ENCODE data around the gene FKBP11.

The FKBP11 gene

GRCh38 chr12:48929551-48929950 is 4.3 kb upstream of the FKBP11 start:
- H4K8ac ChIP-seq (ENCODE audit: low read depth, low read length): no peak overlapping the region
- no peak overlapping the region for H2BK15ac ChIP-seq (replicated peaks; ENCODE audit: low read depth)

GRCh38 chr12:48927261-48927660 is 2.0 kb upstream of the FKBP11 start:
- Histone ChIP-seq H2BK15ac (replicated peaks; ENCODE audit: low read depth) (no peak overlapping the region), H3K27ac (ENCODE audit: low read depth, low read length) (no peak overlapping the region), H3K79me2 (ENCODE audit: control insufficient read depth, insufficient read depth, low read length) (peaks cover 4% of the 10 kb centered on the region), H3K4me1 (ENCODE audit: control insufficient read depth, low read depth, low read length) (peaks cover 3% of the 10 kb centered on the region), H2BK5ac (ENCODE audit: low read length) (no peak overlapping the region), H4K8ac (ENCODE audit: low read depth, low read length) (no peak overlapping the region), H3K56ac (ENCODE audit: low read length) (no peak overlapping the region), H3K27me3 (ENCODE audit: insufficient read depth, low read length, poor library complexity) (no peaks in the 10 kb centered on the region), H2AK5ac (ENCODE audit: low read length) (no peak overlapping the region), H3K23ac (ENCODE audit: low read length) (no peak overlapping the region), H4K5ac (ENCODE audit: low read length) (no peak overlapping the region), H3K9ac (ENCODE audit: low read length) (no peak overlapping the region), H2BK120ac (ENCODE audit: low read depth, low read length) (no peak overlapping the region), H3K4me2 (ENCODE audit: low read length) (no peak overlapping the region), H3K18ac (ENCODE audit: low read length) (no peak overlapping the region), H3K4me3 (ENCODE audit: low read length) (no peak overlapping the region), H3K79me1 (ENCODE audit: low read length) (peaks cover 3% of the 10 kb centered on the region), H3K4ac (ENCODE audit: low read depth, low read length) (no peak overlapping the region), H3K36me3 (ENCODE audit: control insufficient read depth, insufficient read depth, low read length) (peaks cover 8% of the 10 kb centered on the region)
- DNase-seq: no peak
- WGBS (ENCODE audit: extremely low coverage, insufficient coverage, low lambda C conversion rate): no CpG with 5 or more reads among the region's 2 CpGs

More at GRCh38 chr12:48929551-48929950, 4.3 kb upstream of the FKBP11 start:
- H3K4me2 ChIP-seq (ENCODE audit: low read length): no peak overlapping the region
- no peak overlapping the region for H3K9ac ChIP-seq (ENCODE audit: low read length)
- no CpG with 5 or more reads among the region's 1 CpG for WGBS (ENCODE audit: extremely low coverage, insufficient coverage, low lambda C conversion rate)
- H3K4ac ChIP-seq (ENCODE audit: low read depth, low read length): no peak overlapping the region
- H3K27me3 ChIP-seq (ENCODE audit: insufficient read depth, low read length, poor library complexity): no peaks in the 10 kb centered on the region
- H3K27ac ChIP-seq (ENCODE audit: low read depth, low read length): no peak overlapping the region
- no peak overlapping the region for H2BK5ac ChIP-seq (ENCODE audit: low read length)
- H3K56ac ChIP-seq (ENCODE audit: low read length): no peak overlapping the region
- no peak overlapping the region for H3K23ac ChIP-seq (ENCODE audit: low read length)
- no peak overlapping the region for H4K5ac ChIP-seq (ENCODE audit: low read length)
- no peak overlapping the region for H3K4me3 ChIP-seq (ENCODE audit: low read length)
- no peak overlapping the region for H3K18ac ChIP-seq (ENCODE audit: low read length)
- no peaks in the 10 kb centered on the region for H3K79me2 ChIP-seq (ENCODE audit: control insufficient read depth, insufficient read depth, low read length)
- peaks cover 15% of the 10 kb centered on the region for H3K36me3 ChIP-seq (ENCODE audit: control insufficient read depth, insufficient read depth, low read length)
- DNase-seq: no peak
- no peak overlapping the region for H2BK120ac ChIP-seq (ENCODE audit: low read depth, low read length)
- H2AK5ac ChIP-seq (ENCODE audit: low read length): no peak overlapping the region
- no peaks in the 10 kb centered on the region for H3K79me1 ChIP-seq (ENCODE audit: low read length)
- H3K4me1 ChIP-seq (ENCODE audit: control insufficient read depth, low read depth, low read length): no peaks in the 10 kb centered on the region

DNA sequence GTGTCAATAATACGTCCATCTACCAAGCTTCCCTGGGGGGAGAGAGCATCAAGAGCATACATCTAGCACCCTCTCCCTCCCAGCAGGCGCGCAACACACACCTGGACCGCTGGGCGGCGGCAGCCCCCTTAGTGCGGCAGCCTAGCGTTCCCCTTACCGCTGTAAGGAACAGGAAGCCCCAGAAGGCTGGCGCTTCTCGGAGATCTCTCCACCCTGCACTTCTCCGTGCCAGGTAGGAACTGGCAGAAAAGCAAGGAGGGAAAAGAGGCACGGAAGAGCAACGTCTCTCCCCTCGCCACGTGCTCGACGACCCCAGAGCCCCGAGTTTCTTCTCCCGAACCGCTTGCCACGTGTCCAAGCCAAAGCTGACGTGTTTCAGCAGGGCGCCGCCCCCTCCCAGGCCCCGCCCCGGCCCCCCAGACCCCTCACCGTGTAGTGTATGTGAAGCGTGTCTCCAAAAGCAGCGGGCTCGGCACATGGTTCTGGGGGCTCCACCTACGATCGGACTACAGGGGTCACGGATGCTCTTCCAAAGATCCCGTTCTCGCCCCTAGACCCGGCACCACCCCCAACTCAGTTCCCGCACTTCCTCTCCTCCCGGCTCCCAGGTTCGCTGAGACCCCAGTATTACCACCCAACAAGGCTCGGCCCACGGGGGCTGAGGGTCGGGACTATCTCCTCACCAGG is 532 bp downstream of the FKBP11 start:
- Histone ChIP-seq H3K56ac (ENCODE audit: low read length) (peak overlapping the region; percentile 94), H3K4ac (ENCODE audit: low read depth, low read length) (peak overlapping the region; percentile 57), H3K27ac (ENCODE audit: low read depth, low read length) (no peak overlapping the region), H2BK5ac (ENCODE audit: low read length) (no peak overlapping the region), H3K79me2 (ENCODE audit: control insufficient read depth, insufficient read depth, low read length) (peaks cover 4% of the 10 kb centered on the region), H3K4me2 (ENCODE audit: low read length) (peak overlapping the region; percentile 87), H4K5ac (ENCODE audit: low read length) (no peak overlapping the region), H2BK120ac (ENCODE audit: low read depth, low read length) (no peak overlapping the region), H2BK15ac (replicated peaks; ENCODE audit: low read depth) (no peak overlapping the region), H3K23ac (ENCODE audit: low read length) (no peak overlapping the region), H3K79me1 (ENCODE audit: low read length) (peaks cover 3% of the 10 kb centered on the region), H4K8ac (ENCODE audit: low read depth, low read length) (no peak overlapping the region), H3K9ac (ENCODE audit: low read length) (peak overlapping the region; percentile 95), H3K27me3 (ENCODE audit: insufficient read depth, low read length, poor library complexity) (no peaks in the 10 kb centered on the region), H3K18ac (ENCODE audit: low read length) (peak overlapping the region; percentile 54), H3K36me3 (ENCODE audit: control insufficient read depth, insufficient read depth, low read length) (peaks cover 6% of the 10 kb centered on the region), H3K4me3 (ENCODE audit: low read length) (peak overlapping the region; percentile 63), H2AK5ac (ENCODE audit: low read length) (no peak overlapping the region), H3K4me1 (ENCODE audit: control insufficient read depth, low read depth, low read length) (peaks cover 3% of the 10 kb centered on the region)
- no CpG with 5 or more reads among the region's 43 CpGs for WGBS (ENCODE audit: extremely low coverage, insufficient coverage, low lambda C conversion rate)
- DNase-seq: peak; percentile 77

- no peak overlapping the region for H4K8ac ChIP-seq (ENCODE audit: low read depth, low read length)
- H3K27me3 ChIP-seq (ENCODE audit: insufficient read depth, low read length, poor library complexity): no peaks in the 10 kb centered on the region
- no peak for DNase-seq
- H3K79me2 ChIP-seq (ENCODE audit: control insufficient read depth, insufficient read depth, low read length): peaks cover 4% of the 10 kb centered on the region
- no peak overlapping the region for H4K5ac ChIP-seq (ENCODE audit: low read length)
- peaks cover 3% of the 10 kb centered on the region for H3K4me1 ChIP-seq (ENCODE audit: control insufficient read depth, low read depth, low read length)
- no peak overlapping the region for H2BK15ac ChIP-seq (replicated peaks; ENCODE audit: low read depth)
- H2BK120ac ChIP-seq (ENCODE audit: low read depth, low read length): no peak overlapping the region
- H3K56ac ChIP-seq (ENCODE audit: low read length): no peak overlapping the region
- H3K18ac ChIP-seq (ENCODE audit: low read length): no peak overlapping the region
- no peak overlapping the region for H3K4me2 ChIP-seq (ENCODE audit: low read length)
- H3K79me1 ChIP-seq (ENCODE audit: low read length): peaks cover 3% of the 10 kb centered on the region
- H3K4me3 ChIP-seq (ENCODE audit: low read length): no peak overlapping the region
- no peak overlapping the region for H3K23ac ChIP-seq (ENCODE audit: low read length)
- no peak overlapping the region for H2AK5ac ChIP-seq (ENCODE audit: low read length)
- no CpG with 5 or more reads among the region's 3 CpGs for WGBS (ENCODE audit: extremely low coverage, insufficient coverage, low lambda C conversion rate)
- no peak overlapping the region for H2BK5ac ChIP-seq (ENCODE audit: low read length)
- no peak overlapping the region for H3K9ac ChIP-seq (ENCODE audit: low read length)
- no peak overlapping the region for H3K4ac ChIP-seq (ENCODE audit: low read depth, low read length)
- H3K36me3 ChIP-seq (ENCODE audit: control insufficient read depth, insufficient read depth, low read length): peaks cover 4% of the 10 kb centered on the region
- H3K27ac ChIP-seq (ENCODE audit: low read depth, low read length): no peak overlapping the region
These were observed 2.2 kb downstream of the FKBP11 start for GRCh38 chr12:48923117-48923516.

DNA sequence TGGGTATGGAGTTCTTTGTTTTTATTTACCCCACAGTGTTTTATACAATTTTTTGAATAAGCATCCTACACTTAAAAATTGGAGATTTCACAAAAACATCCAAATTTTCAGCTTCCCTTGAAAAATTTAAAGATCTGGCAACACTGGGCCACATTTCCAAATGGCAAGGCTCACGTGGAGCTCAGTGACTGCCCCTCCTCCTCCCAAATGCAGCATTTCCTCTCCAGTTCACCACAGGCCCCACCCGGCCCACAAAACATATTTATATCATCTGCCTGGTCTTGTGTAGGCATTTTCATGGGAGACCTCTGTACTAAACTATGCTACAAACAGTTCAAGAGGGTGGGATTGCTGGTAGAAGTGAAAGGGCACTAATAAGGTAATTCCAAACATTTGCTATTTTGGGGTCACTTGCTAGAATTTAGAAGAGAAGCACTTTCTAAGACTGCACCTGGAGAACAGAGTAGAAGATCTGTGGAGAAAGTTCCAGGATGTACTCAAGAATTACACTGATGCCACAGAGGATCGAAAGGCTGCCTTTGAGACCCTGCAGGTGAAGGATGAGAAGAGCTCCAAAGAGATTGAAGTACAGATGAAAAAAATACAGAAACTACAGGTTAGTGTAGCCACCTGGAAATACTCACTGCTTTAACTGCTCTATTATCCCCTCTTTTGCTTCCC is 7.3 kb downstream of the FKBP11 start:
- DNase-seq: no peak
- Histone ChIP-seq H3K79me2 (ENCODE audit: control insufficient read depth, insufficient read depth, low read length) (no peaks in the 10 kb centered on the region), H3K4me3 (ENCODE audit: low read length) (no peak overlapping the region), H2BK120ac (ENCODE audit: low read depth, low read length) (no peak overlapping the region), H4K8ac (ENCODE audit: low read depth, low read length) (no peak overlapping the region), H2BK5ac (ENCODE audit: low read length) (no peak overlapping the region), H2BK15ac (replicated peaks; ENCODE audit: low read depth) (no peak overlapping the region), H3K27me3 (ENCODE audit: insufficient read depth, low read length, poor library complexity) (no peaks in the 10 kb centered on the region), H3K36me3 (ENCODE audit: control insufficient read depth, insufficient read depth, low read length) (peaks cover 2% of the 10 kb centered on the region), H3K27ac (ENCODE audit: low read depth, low read length) (no peak overlapping the region), H3K79me1 (ENCODE audit: low read length) (no peaks in the 10 kb centered on the region), H2AK5ac (ENCODE audit: low read length) (no peak overlapping the region), H3K4me1 (ENCODE audit: control insufficient read depth, low read depth, low read length) (no peaks in the 10 kb centered on the region), H3K56ac (ENCODE audit: low read length) (no peak overlapping the region), H3K23ac (ENCODE audit: low read length) (no peak overlapping the region), H4K5ac (ENCODE audit: low read length) (no peak overlapping the region), H3K4me2 (ENCODE audit: low read length) (no peak overlapping the region), H3K18ac (ENCODE audit: low read length) (no peak overlapping the region), H3K9ac (ENCODE audit: low read length) (no peak overlapping the region), H3K4ac (ENCODE audit: low read depth, low read length) (no peak overlapping the region)
- WGBS (ENCODE audit: extremely low coverage, insufficient coverage, low lambda C conversion rate): no CpG with 5 or more reads among the region's 3 CpGs

Data from mesendoderm (in vitro differentiated cells).